Astrocyte of the spinal cord (primary cell): ENCODE measurements around the gene UQCRFS1.
"Not testable (repeated sequence)": the region's sequence is repeated elsewhere in the genome, so short reads cannot be mapped to it uniquely, and the experiment has no call there.

ENCODE experiments used
- DNase-seq: peaks from one replicate; pipeline ENCODE4 v3.0.0; 2011; ENCODE audit warnings: low read depth, low spot score
- H3K4me3 ChIP-seq: 2 replicates; pipeline ENCODE4 v1.5.1; 2011; ENCODE audit warnings: low read depth, mild to moderate bottlenecking, low read length, moderate library complexity
- CTCF ChIP-seq: IDR thresholded peaks from 2 replicates; pipeline ENCODE4 v1.5.1; 2012; ENCODE audit warnings: low read depth, mild to moderate bottlenecking, low read length, inconsistent platforms
- in situ Hi-C: cut with HindIII; loops from 2 replicates; pipeline ENCODE4 v1.10.0; 2017; ENCODE audit warnings: low sequenced_read_pairs

UQCRFS1 gene

GRCh38 chr19:29255912-29256311, 43.0 kb upstream of the UQCRFS1 start:
- no peak for DNase-seq
- in situ Hi-C loops: no loop called here
- H3K4me3 ChIP-seq: no peak overlapping the region
- TF ChIP-seq CTCF: no peak

GRCh38 chr19:29255006-29255405, 42.1 kb upstream of the UQCRFS1 start:
- TF ChIP-seq CTCF: no peak
- DNase-seq: no peak
- H3K4me3 ChIP-seq: no peak overlapping the region
- in situ Hi-C loops: no loop called here

- H3K4me3 ChIP-seq, in situ Hi-C loops, DNase-seq: not testable (repeated sequence)
These were observed 36.8 kb upstream of the UQCRFS1 start for GRCh38 chr19:29249798-29250197.

- TF ChIP-seq CTCF: no peak
- no peak for DNase-seq
- in situ Hi-C loops: no loop called here
- no peak overlapping the region for H3K4me3 ChIP-seq
These were observed 35.4 kb upstream of the UQCRFS1 start for GRCh38 chr19:29248332-29248844.

- no peak overlapping the region for H3K4me3 ChIP-seq
- DNase-seq: no peak
- no peak for TF ChIP-seq CTCF
- in situ Hi-C loops: no loop called here
These were observed 34.9 kb upstream of the UQCRFS1 start for GRCh38 chr19:29247872-29248271.

GRCh38 chr19:29247471-29247870, 34.5 kb upstream of the UQCRFS1 start:
- no peak for DNase-seq
- in situ Hi-C loops: no loop called here
- H3K4me3 ChIP-seq: no peak overlapping the region
- no peak for TF ChIP-seq CTCF

GRCh38 chr19:29247051-29247450, 34.1 kb upstream of the UQCRFS1 start:
- TF ChIP-seq CTCF: no peak
- no peak overlapping the region for H3K4me3 ChIP-seq
- DNase-seq: no peak
- in situ Hi-C loops: no loop called here
